ENCODE measurements around the gene KLK12.

- no peak for TF ChIP-seq CTCF (IDR thresholded peaks at IDR 0.05 in 4 of 5, conservative IDR thresholded peaks at IDR 0.05 in 1 of 5)
- TF ChIP-seq POLR2A (IDR thresholded peaks at IDR 0.05), result no peak
Observed at GRCh38 chr19:51009061-51009891, 25.5 kb downstream of the KLK12 start.

All from gastrocnemius medialis (tissue), 4 donors.